C4-2B (cell line): ENCODE results near the gene ZNF398.
"Not testable (repeated sequence)": the region's sequence is repeated elsewhere in the genome, so short reads cannot be mapped to it uniquely, and the experiment has no call there.

Experiments
- H3K27ac ChIP-seq: fragments of 450-650 bp; 2 replicates; pipeline ENCODE4 v1.5.1; 2017
- CTCF ChIP-seq: fragments of 450-650 bp; conservative IDR thresholded peaks from 2 replicates; pipeline ENCODE4 v1.5.1; 2017; ENCODE audit warnings: mild to moderate bottlenecking
- ZFX ChIP-seq: fragments of 450-650 bp; IDR thresholded peaks from 2 replicates; pipeline ENCODE4 v1.6.1; 2017

The ZNF398 gene

DNA sequence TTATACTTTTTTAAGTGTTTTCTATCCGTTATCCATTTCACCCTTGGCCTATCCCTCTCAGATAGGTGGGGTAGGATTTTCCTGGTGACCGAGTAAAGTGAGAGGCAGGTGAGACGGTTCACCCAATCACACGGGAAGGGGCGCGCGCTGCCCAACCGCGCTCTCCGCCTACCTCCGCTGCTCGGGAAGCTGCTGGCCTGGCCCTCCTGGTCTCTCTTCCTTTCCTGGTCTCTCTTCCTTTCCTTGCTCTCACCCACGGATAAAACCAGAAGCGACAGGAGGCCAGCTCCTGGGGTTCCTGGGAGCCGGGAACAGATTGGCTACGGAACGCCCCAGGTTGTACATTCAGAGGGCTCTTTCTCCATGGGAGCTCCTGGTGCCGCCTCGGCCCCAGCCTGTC, 77.9 kb downstream of the ZNF398 start:
- TF ChIP-seq ZFX (no peak), CTCF (no peak)
- H3K27ac ChIP-seq, result no peak overlapping the region

DNA sequence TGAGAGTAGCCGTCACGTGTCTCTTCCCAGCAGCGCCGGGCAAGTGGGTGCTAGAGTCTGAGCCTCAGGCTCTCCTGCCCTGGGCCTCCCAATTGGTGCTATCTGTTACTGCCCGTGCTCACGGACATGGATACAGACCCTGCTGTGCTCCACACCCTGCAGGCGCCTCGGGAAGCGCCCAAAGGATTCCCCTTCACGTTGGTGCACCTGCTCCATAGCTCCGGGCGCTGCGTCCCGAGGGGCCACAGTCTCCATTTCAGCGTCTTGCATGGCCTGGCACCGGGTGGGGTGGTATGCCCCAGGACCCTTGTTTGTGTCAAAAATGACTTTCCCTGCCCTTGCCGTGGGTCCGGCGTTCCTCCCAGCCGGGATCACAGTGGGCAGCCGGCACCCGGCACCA, 78.4 kb downstream of the ZNF398 start:
- no peak overlapping the region for H3K27ac ChIP-seq
- TF ChIP-seq CTCF, result no peak
- TF ChIP-seq ZFX, result no peak

GRCh38 chr7:149226366-149226765, 79.1 kb downstream of the ZNF398 start:
- not testable (repeated sequence) for H3K27ac ChIP-seq

DNA sequence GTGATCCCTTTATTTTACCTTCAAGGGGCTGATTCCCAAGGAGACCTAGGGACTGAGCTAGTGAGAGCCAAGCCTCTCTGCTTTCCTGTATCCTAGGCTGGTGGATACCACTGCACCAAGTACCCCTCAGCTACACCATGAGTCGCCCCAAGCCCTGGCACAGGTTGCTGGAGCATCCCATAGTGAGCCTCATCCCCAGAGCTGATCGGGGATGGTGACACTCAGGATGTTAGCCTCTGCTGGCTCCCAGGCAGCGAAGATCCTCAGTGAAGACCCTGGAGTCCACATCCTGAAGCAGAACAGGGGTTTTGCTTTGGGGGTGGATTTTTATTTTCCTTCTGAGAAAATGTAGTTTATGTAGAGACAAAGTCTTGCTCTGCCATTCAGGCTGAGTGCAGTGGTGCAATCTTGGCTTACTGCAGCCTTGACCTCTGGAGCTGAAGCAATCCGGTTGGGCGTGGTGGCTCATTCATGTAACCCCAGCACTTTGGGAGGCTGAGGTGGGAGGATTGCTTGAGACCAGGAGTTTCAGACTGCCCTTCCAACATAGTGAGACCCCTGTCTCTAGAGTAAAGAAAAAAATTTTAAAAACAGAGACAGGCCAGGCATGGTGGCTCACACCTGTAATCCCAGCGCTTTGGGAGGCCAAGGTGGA, 79.7 kb downstream of the ZNF398 start:
- TF ChIP-seq ZFX (no peak), CTCF (no peak)
- no peak overlapping the region for H3K27ac ChIP-seq

DNA sequence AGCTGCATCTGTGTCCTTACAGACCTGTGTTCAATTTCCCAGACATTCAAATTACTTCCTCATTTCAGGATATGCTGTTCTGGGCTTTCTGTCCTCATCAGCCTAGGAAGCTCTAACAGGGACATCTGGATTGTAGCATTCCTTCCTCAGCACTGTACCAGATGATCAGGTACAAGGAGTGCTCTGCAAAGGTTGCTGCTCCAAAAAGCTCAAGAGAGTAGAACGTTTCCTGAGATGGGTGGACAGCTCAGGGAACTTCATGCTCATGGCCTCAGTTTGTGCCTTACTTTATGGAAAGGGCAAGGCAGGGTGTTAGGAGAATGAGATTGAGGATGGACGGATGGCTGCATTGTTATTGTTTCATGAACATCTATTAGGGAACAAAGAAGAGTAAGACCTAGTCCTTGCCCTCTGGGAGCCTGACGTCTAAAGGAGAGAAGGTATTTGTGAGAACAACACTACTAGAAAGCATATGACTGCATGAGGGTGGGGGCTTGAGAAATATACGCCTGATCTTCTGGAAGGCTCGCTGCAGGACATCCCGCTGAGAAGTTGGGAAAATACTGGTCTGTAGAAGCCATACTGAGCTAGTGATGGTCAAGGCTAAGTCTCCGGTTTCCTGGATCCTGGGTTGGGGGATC, 81.7 kb downstream of the ZNF398 start:
- TF ChIP-seq ZFX (no peak), CTCF (no peak)
- no peak overlapping the region for H3K27ac ChIP-seq

- H3K27ac ChIP-seq, result no peak overlapping the region
- TF ChIP-seq ZFX (no peak), CTCF (no peak)
Measured at GRCh38 chr7:149229526-149229925, 82.3 kb downstream of the ZNF398 start.

DNA sequence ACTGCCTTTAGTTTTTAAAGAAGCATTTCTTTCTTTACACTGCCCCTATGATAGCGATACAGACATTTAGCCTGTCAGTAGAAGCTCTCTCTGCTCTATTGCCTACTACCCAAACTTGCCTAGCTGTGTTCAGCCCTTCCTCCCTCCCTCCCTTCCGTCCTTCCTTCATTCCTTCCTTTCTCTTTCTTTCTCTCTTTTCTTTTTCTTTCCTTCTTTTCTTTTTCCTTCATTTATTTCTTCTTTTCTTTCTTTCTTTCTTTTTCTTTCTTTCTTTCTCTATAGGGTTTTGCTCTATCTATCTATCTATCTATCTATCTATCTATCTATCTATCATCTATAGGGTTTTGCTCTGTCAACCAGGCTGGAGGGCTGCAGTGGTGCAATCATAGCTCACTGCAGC, 85.1 kb downstream of the ZNF398 start:
- TF ChIP-seq ZFX (no peak), CTCF (no peak)
- H3K27ac ChIP-seq, result no peak overlapping the region
